ENCODE data around the gene RAD51B. TPM values are rescaled to one million over a fixed set of nuclear protein-coding genes. Genes with fewer than 3 reads are reported as not detected.
A peak's percentile ranks its signal among the peaks of the same experiment; 100 is the strongest.

RAD51B gene
- total and polyA plus RNA-seq, 2 experiments from 2014 or later = 11.7 to 17.8 TPM

DNA sequence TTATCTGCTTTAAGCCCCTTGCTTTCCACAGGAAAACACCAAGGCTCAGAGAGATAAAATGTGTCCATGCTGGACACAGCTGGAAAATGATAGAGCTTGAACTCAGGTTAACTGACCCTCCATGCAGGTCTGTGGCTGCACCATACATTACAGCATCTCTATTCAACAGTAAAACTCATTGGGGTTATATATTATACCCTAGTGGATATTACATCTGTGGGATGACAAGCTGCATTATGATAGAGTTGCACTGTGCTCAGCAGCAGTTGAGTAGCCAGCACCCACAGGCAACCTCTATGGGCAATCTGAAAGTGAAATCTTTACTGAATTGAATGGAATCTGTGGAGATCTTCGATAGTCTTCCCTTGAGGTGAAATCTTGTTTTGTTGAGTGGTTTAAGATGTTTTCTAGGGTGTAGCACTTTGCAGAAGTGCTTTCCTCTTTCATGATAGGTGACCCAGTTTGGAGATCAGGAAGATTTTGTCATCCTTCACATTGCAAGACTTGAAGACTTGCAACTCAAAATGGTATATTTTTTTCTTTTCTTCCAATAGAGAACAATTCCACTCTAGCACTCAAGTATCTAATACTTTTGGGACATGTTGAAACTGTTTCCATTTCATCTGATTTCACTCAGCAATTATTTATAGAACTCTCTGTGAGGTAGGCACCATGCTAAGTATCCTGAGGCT is 389.2 kb downstream of the RAD51B start:
- Histone ChIP-seq H3K9me3 (ENCODE audit: low read depth) (no peaks in the 10 kb centered on the region), H3K27ac (no peak overlapping the region), H3K36me3 (no peaks in the 10 kb centered on the region), H3K4me3 (no peak overlapping the region), H3K4me1 (ENCODE audit: low read depth) (peaks cover 5% of the 10 kb centered on the region), H3K27me3 (no peaks in the 10 kb centered on the region)
- no peak for DNase-seq (ENCODE audit: low read depth in 1 of 2, low spot score in 1 of 2)
- TF ChIP-seq, protein P1, sequence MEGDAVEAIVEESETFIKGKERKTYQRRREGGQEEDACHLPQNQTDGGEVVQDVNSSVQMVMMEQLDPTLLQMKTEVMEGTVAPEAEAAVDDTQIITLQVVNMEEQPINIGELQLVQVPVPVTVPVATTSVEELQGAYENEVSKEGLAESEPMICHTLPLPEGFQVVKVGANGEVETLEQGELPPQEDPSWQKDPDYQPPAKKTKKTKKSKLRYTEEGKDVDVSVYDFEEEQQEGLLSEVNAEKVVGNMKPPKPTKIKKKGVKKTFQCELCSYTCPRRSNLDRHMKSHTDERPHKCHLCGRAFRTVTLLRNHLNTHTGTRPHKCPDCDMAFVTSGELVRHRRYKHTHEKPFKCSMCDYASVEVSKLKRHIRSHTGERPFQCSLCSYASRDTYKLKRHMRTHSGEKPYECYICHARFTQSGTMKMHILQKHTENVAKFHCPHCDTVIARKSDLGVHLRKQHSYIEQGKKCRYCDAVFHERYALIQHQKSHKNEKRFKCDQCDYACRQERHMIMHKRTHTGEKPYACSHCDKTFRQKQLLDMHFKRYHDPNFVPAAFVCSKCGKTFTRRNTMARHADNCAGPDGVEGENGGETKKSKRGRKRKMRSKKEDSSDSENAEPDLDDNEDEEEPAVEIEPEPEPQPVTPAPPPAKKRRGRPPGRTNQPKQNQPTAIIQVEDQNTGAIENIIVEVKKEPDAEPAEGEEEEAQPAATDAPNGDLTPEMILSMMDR (IDR thresholded peaks at IDR 0.05; ENCODE audit: low read depth, low read length) = no peak

DNA sequence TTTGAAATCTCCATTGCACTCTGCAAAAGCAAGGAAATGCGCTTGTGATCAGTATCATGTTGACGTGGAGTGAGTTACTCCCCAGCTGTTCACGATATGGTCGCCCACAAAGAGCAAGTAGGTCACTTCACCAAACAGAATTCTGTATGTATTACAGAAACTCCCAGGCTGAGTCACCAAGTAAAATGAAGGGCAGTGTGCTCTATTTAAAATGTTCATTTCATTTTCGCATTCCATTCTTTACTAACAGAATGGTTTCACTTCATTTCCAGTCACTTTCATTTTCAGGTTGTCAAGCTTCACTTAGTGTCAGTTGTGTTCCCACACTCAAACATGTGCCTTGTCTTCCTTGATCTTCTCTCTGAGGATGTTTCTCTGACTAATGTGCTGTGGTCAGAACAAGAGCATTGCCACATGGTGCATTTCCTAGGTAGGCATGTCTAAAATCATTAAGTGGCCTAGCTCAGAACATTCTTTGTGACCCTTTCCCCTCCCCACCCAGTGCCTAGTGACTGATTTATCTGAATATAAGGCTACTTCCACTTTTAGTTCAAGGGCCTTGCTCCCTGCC is 391.2 kb downstream of the RAD51B start:
- TF ChIP-seq, protein P1 (IDR thresholded peaks at IDR 0.05; ENCODE audit: low read depth, low read length) = no peak
- H3K36me3 ChIP-seq = no peaks in the 10 kb centered on the region
- peak; percentile 29 to 94 for DNase-seq (ENCODE audit: low read depth in 1 of 2, low spot score in 1 of 2)
- no peaks in the 10 kb centered on the region for H3K9me3 ChIP-seq (ENCODE audit: low read depth)
- H3K27ac ChIP-seq = peak overlapping the region; percentile 24
- H3K4me3 ChIP-seq = no peak overlapping the region
- no peaks in the 10 kb centered on the region for H3K27me3 ChIP-seq
- peaks cover 6% of the 10 kb centered on the region for H3K4me1 ChIP-seq (ENCODE audit: low read depth)

DNA sequence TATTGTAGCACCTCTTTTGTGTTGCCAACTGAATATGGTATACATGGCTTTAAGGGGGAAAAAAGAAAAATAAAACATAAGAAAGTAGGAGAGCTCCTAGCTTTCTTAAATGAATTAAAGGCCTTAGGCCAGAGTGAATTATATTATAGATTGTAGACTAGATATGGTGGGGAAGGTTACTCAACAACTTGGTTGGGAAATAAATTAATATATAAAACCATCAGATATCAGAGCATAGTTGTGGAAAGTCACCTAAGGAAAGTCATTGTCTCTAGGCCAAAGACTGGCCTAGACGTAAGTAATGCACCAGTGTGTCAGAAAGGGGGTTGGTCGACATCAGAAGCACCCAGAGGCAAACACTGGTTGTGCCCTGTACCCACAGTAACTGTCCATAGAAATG is 391.8 kb downstream of the RAD51B start:
- Histone ChIP-seq H3K36me3 (no peaks in the 10 kb centered on the region), H3K4me1 (ENCODE audit: low read depth) (peaks cover 12% of the 10 kb centered on the region), H3K9me3 (ENCODE audit: low read depth) (no peaks in the 10 kb centered on the region), H3K4me3 (no peak overlapping the region), H3K27ac (no peak overlapping the region), H3K27me3 (no peaks in the 10 kb centered on the region)
- no peak for DNase-seq (ENCODE audit: low read depth in 1 of 2, low spot score in 1 of 2)
- TF ChIP-seq, protein P1 (IDR thresholded peaks at IDR 0.05; ENCODE audit: low read depth, low read length) = no peak

DNA sequence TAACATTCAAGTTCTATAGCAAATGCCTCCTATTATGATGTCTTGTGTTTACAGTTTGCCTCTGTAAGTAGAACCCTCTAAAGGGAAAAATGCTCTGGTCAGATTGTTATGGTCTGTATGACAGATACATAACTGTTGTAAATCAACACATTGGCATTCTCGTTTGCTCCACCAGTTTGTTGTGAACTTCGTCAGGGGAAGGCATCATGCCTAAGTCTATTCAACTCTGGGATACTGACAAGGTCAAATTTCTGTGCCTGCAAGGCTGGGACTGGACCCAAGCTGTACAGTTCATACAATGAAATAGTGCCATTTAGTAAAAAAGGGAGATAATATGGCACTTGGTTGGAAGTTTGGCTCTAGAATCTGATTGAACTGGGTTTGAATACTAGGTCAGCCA is 392.3 kb downstream of the RAD51B start:
- TF ChIP-seq, protein P1 (IDR thresholded peaks at IDR 0.05; ENCODE audit: low read depth, low read length) = no peak
- Histone ChIP-seq H3K36me3 (no peaks in the 10 kb centered on the region), H3K4me3 (no peak overlapping the region), H3K27ac (no peak overlapping the region), H3K4me1 (ENCODE audit: low read depth) (peaks cover 14% of the 10 kb centered on the region), H3K27me3 (no peaks in the 10 kb centered on the region), H3K9me3 (ENCODE audit: low read depth) (no peaks in the 10 kb centered on the region)
- DNase-seq (ENCODE audit: low read depth in 1 of 2, low spot score in 1 of 2) = no peak

DNA sequence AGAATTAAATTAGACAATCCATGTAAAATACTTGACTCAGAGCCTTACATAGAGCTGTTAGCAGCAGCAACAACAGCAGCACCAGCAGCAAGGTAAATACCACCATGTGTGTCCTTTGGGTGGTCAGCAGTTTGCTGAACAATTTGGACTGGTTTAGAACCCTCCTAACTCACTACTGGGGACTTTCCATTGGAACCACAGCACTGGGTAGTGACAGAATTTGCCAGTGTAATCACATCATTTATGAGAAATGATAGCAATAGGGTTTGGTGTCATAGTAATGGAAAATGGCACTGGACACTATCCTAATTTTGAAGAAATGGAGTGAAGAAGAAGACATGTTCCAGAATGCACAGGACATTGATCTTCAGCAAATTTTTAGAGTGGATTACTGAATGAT is 392.8 kb downstream of the RAD51B start:
- DNase-seq (ENCODE audit: low read depth in 1 of 2, low spot score in 1 of 2) = no peak
- TF ChIP-seq, protein P1 (IDR thresholded peaks at IDR 0.05; ENCODE audit: low read depth, low read length) = no peak
- H3K36me3 ChIP-seq = no peaks in the 10 kb centered on the region

More for the DNA sequence above, 392.8 kb downstream of the RAD51B start:
- H3K27ac ChIP-seq = no peak overlapping the region
- H3K9me3 ChIP-seq (ENCODE audit: low read depth) = no peaks in the 10 kb centered on the region
- no peak overlapping the region for H3K4me3 ChIP-seq
- no peaks in the 10 kb centered on the region for H3K27me3 ChIP-seq
- peaks cover 14% of the 10 kb centered on the region for H3K4me1 ChIP-seq (ENCODE audit: low read depth)
